ENCODE results near the gene ATP8A2. TPM values are rescaled to one million over a fixed set of nuclear protein-coding genes. Genes with fewer than 3 reads are reported as not detected.

The ATP8A2 gene
- total RNA-seq, 4 donors from 2014 or later = not detected

DNA sequence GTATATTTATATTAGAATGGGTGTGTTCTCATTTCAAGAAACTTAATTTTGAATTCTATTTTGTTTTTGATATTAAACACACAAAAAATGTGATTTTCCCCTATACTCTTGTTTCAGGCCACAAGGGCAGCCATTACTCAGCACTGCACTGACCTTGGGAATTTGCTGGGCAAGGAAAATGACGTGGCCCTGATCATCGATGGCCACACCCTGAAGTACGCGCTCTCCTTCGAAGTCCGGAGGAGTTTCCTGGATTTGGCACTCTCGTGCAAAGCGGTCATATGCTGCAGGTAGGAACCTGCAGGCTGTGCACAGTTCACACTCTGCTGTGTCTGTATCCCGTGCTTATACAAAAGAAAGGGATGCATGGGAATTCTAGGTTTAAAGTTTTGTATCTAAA lies 327.3 kb downstream of the ATP8A2 start:
- no peak for TF ChIP-seq POLR2A (IDR thresholded peaks at IDR 0.05)
- TF ChIP-seq, protein P1, sequence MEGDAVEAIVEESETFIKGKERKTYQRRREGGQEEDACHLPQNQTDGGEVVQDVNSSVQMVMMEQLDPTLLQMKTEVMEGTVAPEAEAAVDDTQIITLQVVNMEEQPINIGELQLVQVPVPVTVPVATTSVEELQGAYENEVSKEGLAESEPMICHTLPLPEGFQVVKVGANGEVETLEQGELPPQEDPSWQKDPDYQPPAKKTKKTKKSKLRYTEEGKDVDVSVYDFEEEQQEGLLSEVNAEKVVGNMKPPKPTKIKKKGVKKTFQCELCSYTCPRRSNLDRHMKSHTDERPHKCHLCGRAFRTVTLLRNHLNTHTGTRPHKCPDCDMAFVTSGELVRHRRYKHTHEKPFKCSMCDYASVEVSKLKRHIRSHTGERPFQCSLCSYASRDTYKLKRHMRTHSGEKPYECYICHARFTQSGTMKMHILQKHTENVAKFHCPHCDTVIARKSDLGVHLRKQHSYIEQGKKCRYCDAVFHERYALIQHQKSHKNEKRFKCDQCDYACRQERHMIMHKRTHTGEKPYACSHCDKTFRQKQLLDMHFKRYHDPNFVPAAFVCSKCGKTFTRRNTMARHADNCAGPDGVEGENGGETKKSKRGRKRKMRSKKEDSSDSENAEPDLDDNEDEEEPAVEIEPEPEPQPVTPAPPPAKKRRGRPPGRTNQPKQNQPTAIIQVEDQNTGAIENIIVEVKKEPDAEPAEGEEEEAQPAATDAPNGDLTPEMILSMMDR (IDR thresholded peaks at IDR 0.05 in 4 of 5, conservative IDR thresholded peaks at IDR 0.05 in 1 of 5) = no peak
- in situ Hi-C loops (cut with MboI; ENCODE audit: low sequenced_read_pairs in 4 of 4) (no loop called here), intact Hi-C loops (cut with DNase I; ENCODE audit: low total_unique reads) (no loop called here)
- ATAC-seq = no peak
- Histone ChIP-seq H3K9me3 (no peaks in the 10 kb centered on the region), H3K27ac (no peak overlapping the region), H3K36me3 (no peaks in the 10 kb centered on the region), H3K27me3 (no peaks in the 10 kb centered on the region), H3K4me1 (no peaks in the 10 kb centered on the region), H3K4me3 (no peak overlapping the region)
- no peak for DNase-seq

DNA sequence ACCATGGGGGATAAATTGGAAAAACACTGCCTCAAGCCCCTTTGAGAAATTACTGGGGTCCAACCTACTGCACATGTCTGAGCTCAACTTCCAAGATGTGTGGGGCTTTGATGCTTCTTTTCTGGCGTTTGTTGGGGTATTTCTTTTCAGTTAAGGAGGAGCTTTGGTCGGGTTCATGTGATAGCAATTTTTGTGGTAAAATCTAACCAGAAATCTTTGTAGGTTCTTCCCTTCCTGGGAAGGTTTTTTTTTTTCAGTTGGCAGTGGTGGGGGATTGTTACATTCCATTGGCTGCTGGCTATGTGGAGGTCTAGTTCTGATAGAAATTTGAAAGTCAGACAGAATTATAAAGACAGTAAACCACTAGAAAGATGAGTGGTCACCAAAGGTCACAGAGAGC lies 327.8 kb downstream of the ATP8A2 start:
- H3K27ac ChIP-seq = no peak overlapping the region
- intact Hi-C loops (cut with DNase I; ENCODE audit: low total_unique reads) = no loop called here
- no peaks in the 10 kb centered on the region for H3K27me3 ChIP-seq
- H3K9me3 ChIP-seq = no peaks in the 10 kb centered on the region
- no peak overlapping the region for H3K4me3 ChIP-seq
- in situ Hi-C loops (cut with MboI; ENCODE audit: low sequenced_read_pairs in 4 of 4) = no loop called here
- no peaks in the 10 kb centered on the region for H3K4me1 ChIP-seq
- DNase-seq (no peak), ATAC-seq (no peak)
- H3K36me3 ChIP-seq = no peaks in the 10 kb centered on the region
- TF ChIP-seq, protein P1 (IDR thresholded peaks at IDR 0.05 in 4 of 5, conservative IDR thresholded peaks at IDR 0.05 in 1 of 5) = no peak
- no peak for TF ChIP-seq POLR2A (IDR thresholded peaks at IDR 0.05)

DNA sequence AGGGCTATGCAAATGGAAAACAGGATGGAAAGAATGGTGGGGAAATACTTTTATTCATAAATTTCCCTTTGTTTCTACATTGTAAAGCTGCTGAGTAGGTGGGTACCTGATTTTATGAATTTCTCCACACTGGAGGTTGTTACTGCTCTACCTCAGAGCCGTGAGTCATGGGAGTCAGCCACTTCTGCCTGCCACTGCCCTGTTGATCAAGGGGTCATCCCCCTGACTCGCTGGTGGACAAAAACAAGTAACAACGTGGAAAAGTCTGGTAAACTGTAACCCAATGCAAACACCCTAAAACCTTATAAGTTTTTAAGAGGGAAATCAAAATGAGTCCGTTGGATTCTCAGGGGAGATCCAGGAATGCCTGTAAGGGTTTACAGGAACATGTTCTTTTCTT lies 329.5 kb downstream of the ATP8A2 start:
- intact Hi-C loops (cut with DNase I; ENCODE audit: low total_unique reads) (no loop called here), in situ Hi-C loops (cut with MboI; ENCODE audit: low sequenced_read_pairs in 4 of 4) (no loop called here)
- Histone ChIP-seq H3K27ac (no peak overlapping the region), H3K9me3 (no peaks in the 10 kb centered on the region), H3K36me3 (no peaks in the 10 kb centered on the region), H3K27me3 (no peaks in the 10 kb centered on the region), H3K4me1 (no peaks in the 10 kb centered on the region), H3K4me3 (no peak overlapping the region)
- ATAC-seq = no peak
- TF ChIP-seq, protein P1 (IDR thresholded peaks at IDR 0.05 in 4 of 5, conservative IDR thresholded peaks at IDR 0.05 in 1 of 5) = no peak
- TF ChIP-seq POLR2A (IDR thresholded peaks at IDR 0.05) = no peak
- DNase-seq = no peak

DNA sequence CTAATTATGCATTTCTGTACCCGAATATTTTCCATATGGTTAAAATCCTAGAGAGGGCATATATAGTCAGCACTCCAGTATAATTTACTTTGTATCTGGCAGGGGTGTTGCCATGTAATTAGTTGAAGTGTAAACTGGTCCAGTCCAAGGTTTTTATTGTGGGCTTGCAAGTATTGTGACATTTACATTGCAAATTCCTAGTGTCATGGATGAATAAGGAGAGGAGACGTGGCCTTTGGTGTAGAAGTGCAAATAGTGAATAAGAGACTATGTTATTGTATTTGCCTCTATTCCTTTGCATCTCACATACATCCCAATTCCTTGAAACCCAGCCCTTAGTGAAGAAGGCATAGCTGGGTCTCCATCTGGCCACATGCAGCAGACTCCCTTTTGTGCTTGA lies 330.6 kb downstream of the ATP8A2 start:
- no peak for TF ChIP-seq POLR2A (IDR thresholded peaks at IDR 0.05)
- TF ChIP-seq, protein P1 (IDR thresholded peaks at IDR 0.05 in 4 of 5, conservative IDR thresholded peaks at IDR 0.05 in 1 of 5) = no peak
- in situ Hi-C loops (cut with MboI; ENCODE audit: low sequenced_read_pairs in 4 of 4) = no loop called here
- H3K36me3 ChIP-seq = no peaks in the 10 kb centered on the region
- intact Hi-C loops (cut with DNase I; ENCODE audit: low total_unique reads) = no loop called here
- no peak for DNase-seq
- H3K27ac ChIP-seq = no peak overlapping the region
- H3K4me3 ChIP-seq = no peak overlapping the region
- ATAC-seq = no peak
- no peaks in the 10 kb centered on the region for H3K4me1 ChIP-seq
- no peaks in the 10 kb centered on the region for H3K27me3 ChIP-seq
- H3K9me3 ChIP-seq = no peaks in the 10 kb centered on the region

DNA sequence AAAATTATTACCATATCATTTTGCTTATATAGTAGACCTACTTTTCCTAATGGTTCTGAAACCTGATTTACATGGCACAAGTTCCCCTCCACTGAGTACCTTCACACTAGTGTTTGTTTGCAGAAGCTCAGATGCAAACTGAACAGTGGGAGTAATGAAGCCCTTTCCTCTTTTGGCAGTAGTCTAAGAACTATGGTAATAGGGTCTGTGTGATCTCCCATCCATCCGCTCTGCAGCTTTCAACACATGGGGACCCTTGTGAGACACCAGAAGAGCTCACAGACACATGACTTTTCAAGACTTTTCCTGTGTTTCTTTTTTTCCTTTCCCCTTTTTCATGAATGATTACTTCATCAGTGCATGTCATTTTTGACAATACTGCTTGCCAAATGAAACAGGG lies 336.0 kb downstream of the ATP8A2 start:
- H3K27me3 ChIP-seq = no peaks in the 10 kb centered on the region
- intact Hi-C loops (cut with DNase I; ENCODE audit: low total_unique reads) (no loop called here), in situ Hi-C loops (cut with MboI; ENCODE audit: low sequenced_read_pairs in 4 of 4) (no loop called here)
- H3K9me3 ChIP-seq = no peaks in the 10 kb centered on the region
- DNase-seq = no peak
- no peaks in the 10 kb centered on the region for H3K36me3 ChIP-seq
- TF ChIP-seq, protein P1 (IDR thresholded peaks at IDR 0.05 in 4 of 5, conservative IDR thresholded peaks at IDR 0.05 in 1 of 5) = no peak
- no peak for TF ChIP-seq POLR2A (IDR thresholded peaks at IDR 0.05)
- ATAC-seq = no peak
- no peak overlapping the region for H3K4me3 ChIP-seq
- H3K27ac ChIP-seq = no peak overlapping the region
- no peaks in the 10 kb centered on the region for H3K4me1 ChIP-seq
